ENCODE results near the gene LRP1.

LRP1 gene

DNA sequence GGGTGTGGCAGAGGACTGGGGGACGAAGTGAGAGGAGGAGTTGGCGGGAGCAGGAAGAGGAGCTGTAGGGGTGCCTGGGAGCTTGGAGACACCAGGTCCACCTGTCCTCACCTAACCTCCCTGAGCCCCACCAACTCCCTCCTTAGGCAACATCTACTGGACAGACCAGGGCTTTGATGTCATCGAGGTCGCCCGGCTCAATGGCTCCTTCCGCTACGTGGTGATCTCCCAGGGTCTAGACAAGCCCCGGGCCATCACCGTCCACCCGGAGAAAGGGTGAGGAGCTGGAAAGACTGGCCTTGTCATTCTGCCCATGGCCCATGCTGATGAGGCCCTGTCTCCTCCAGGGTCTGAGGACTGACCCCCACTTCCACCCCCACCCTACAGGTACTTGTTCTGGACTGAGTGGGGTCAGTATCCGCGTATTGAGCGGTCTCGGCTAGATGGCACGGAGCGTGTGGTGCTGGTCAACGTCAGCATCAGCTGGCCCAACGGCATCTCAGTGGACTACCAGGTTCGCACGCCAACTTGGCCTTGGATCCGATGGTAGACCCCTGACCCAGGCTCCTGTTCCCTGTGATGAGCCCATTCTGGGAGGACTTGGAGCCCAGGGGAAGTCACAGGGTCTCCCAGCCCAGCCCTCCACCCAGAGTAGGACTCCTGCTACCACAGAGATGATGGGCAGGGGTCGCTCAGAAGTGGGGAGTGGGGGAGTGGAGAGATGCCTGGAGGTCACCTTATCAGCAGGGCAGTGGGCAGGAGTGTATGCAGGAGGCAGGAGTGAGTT is 55.8 kb downstream of the LRP1 start:
- TF ChIP-seq, protein P1, sequence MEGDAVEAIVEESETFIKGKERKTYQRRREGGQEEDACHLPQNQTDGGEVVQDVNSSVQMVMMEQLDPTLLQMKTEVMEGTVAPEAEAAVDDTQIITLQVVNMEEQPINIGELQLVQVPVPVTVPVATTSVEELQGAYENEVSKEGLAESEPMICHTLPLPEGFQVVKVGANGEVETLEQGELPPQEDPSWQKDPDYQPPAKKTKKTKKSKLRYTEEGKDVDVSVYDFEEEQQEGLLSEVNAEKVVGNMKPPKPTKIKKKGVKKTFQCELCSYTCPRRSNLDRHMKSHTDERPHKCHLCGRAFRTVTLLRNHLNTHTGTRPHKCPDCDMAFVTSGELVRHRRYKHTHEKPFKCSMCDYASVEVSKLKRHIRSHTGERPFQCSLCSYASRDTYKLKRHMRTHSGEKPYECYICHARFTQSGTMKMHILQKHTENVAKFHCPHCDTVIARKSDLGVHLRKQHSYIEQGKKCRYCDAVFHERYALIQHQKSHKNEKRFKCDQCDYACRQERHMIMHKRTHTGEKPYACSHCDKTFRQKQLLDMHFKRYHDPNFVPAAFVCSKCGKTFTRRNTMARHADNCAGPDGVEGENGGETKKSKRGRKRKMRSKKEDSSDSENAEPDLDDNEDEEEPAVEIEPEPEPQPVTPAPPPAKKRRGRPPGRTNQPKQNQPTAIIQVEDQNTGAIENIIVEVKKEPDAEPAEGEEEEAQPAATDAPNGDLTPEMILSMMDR (conservative IDR thresholded peaks at IDR 0.05): no peak
- TF ChIP-seq ZFX (IDR thresholded peaks at IDR 0.05): no peak
- H3K27ac ChIP-seq: no peak overlapping the region

DNA sequence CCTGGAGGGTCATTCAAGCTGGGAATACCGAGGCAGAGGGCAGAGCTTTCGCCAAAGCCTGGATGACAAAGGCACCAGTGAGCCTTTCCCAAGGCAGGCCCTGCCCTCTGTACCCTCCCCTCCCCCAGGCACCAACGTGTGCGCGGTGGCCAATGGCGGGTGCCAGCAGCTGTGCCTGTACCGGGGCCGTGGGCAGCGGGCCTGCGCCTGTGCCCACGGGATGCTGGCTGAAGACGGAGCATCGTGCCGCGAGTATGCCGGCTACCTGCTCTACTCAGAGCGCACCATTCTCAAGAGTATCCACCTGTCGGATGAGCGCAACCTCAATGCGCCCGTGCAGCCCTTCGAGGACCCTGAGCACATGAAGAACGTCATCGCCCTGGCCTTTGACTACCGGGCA is 57.1 kb downstream of the LRP1 start:
- no peak for TF ChIP-seq ZFX (IDR thresholded peaks at IDR 0.05)
- TF ChIP-seq, protein P1 (conservative IDR thresholded peaks at IDR 0.05): no peak
- H3K27ac ChIP-seq: no peak overlapping the region

DNA sequence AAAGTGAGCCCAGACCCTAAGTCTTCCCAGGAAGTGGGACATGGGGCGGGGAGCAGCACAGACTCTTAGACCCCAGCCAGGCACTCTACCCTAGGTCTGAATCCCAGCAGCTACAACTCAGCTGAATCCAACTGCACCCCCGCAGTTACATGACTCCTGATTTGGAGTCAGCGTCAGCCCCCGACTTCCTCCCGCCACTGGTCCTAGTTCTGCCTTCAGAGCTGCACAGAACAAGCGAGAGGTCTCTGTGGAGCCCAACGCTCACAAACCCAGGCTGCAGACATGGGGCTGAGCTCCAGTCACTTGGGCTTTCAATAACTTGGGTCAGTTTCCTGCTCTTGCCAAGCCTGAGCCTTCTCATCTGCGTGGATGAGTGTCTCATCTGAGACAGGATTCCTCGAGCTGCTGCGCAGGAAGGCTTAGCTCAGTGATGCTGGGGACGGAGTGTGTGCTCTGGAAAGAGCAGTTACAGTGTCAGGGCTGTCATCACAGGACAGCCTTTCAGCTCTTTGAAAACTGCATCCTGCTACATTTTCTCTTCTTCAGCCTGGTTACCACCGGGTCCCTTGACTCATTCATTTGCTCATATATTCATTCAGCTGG is 57.7 kb downstream of the LRP1 start:
- no peak overlapping the region for H3K27ac ChIP-seq
- no peak for TF ChIP-seq ZFX (IDR thresholded peaks at IDR 0.05)
- TF ChIP-seq, protein P1 (conservative IDR thresholded peaks at IDR 0.05): no peak

DNA sequence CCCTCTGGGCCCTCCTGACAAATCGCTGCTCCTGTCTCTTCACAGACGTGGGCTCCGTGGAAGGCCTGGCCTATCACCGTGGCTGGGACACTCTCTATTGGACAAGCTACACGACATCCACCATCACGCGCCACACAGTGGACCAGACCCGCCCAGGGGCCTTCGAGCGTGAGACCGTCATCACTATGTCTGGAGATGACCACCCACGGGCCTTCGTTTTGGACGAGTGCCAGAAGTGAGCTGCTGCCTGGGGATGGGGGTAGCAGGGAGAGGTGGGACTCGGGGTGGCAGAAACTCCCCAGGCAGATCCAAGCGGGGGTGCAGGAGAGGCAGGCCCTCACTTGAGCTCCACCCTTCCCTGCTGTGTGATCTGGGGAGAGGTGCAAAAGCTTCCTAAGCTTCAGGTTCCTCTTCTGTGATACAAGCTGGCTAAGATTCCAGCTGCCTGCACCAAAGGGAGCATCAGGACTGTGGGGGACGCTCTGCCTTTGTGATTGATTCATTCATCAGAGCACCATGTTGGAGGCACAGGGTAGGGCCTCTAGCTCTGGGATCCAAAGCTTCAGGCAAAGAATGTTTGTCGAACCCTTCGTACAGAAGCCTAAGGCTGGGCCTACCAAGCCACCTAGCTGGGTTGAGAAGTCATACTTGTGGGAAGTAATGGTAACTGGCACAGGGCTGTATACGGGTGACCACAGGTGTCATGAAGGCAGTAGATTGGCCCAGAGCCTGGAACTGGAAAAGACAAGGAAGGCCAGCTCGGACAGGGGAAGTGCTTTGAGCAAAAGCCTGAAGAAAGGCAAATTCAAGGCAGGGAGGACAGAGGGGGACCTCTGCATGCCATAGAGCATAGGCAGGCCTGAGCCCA is 59.2 kb downstream of the LRP1 start:
- no peak for TF ChIP-seq ZFX (IDR thresholded peaks at IDR 0.05)
- TF ChIP-seq, protein P1 (conservative IDR thresholded peaks at IDR 0.05): no peak

DNA sequence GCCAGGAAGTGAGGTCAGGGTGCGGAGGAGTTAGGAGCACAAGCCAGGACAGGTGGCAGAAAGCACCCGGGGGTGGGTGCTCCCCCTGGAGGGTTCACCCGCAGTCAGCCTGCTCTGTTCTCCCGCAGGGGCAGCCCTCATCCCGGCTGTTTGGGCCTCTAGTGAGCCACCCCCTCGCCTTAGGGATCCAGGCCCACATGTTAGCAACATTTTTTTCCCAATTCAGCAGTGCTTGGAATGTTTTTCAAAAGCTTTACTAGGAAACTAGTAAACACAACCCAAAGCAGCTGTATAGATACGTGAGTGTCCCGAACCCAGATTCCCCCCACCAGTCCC is 59.8 kb downstream of the LRP1 start:
- no peak overlapping the region for H3K27ac ChIP-seq
- TF ChIP-seq, protein P1 (conservative IDR thresholded peaks at IDR 0.05): no peak
- no peak for TF ChIP-seq ZFX (IDR thresholded peaks at IDR 0.05)

More for the DNA sequence above, 59.2 kb downstream of the LRP1 start:
- no peak overlapping the region for H3K27ac ChIP-seq

DNA sequence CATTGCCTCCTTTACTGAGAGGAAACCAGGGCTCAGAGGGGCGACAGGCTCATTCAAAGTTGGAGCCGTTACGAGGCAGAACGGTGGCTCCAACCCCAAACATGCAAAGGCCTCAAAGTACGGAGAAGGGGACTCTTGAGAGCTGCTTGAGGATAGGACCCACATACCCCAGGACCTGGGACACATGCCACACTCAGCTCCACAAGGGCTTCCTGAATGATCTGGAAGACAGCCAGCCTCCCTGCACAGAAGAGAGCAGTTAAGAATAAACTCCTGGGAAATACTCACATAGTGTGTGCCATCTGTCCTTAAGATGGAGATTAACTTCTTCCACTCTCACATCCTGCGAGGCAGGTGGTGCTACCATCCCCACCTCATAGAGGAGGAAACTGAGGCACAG is 61.8 kb downstream of the LRP1 start:
- H3K27ac ChIP-seq: no peak overlapping the region
- TF ChIP-seq, protein P1 (conservative IDR thresholded peaks at IDR 0.05): no peak
- no peak for TF ChIP-seq ZFX (IDR thresholded peaks at IDR 0.05)

DNA sequence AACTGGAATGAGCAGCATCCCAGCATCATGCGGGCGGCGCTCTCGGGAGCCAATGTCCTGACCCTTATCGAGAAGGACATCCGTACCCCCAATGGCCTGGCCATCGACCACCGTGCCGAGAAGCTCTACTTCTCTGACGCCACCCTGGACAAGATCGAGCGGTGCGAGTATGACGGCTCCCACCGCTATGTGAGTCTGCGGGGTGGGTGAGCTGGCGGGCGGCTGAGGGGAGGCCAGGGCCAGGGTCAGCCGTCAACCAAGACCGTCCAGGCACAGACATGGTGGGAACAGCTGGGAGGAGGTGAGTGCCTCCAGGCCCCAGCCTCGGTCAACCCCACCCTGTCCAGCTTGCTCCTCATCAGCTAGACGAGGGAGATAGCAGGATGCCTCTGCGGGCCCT is 62.5 kb downstream of the LRP1 start:
- TF ChIP-seq ZFX (IDR thresholded peaks at IDR 0.05): no peak
- TF ChIP-seq, protein P1 (conservative IDR thresholded peaks at IDR 0.05): no peak

More for the DNA sequence above, 62.5 kb downstream of the LRP1 start:
- no peak overlapping the region for H3K27ac ChIP-seq
